ENCODE measurements around the gene NSMF. TPM values are rescaled to one million over a fixed set of nuclear protein-coding genes. Genes with fewer than 3 reads are reported as not detected.
"Not testable (repeated sequence)": the region's sequence is repeated elsewhere in the genome, so short reads cannot be mapped to it uniquely, and the experiment has no call there.

Gene NSMF
- total and polyA plus RNA-seq, 10 donors: 21.8 to 49.3 (median 26.1) TPM

GRCh38 chr9:137467161-137467581 is 8.0 kb upstream of the NSMF start:
- Histone ChIP-seq H3K36me3 (no peaks in the 10 kb centered on the region), H3K4me1 (peaks cover 3 to 19% (median 10%) of the 10 kb centered on the region in 6 donors), H3K27ac (no peak overlapping the region), H3K9me3 (no peaks in the 10 kb centered on the region), H3K4me3 (no peak overlapping the region), H3K27me3 (replicated peaks in 1 of 7) (peaks cover 0 to 4% (median 0%) of the 10 kb centered on the region in 7 donors)
- TF ChIP-seq POLR2AphosphoS5 (IDR thresholded peaks at IDR 0.05): peak in 1 of 3 donors; percentile 10
- TF ChIP-seq CTCF (IDR thresholded peaks at IDR 0.05 in 8 of 11, conservative IDR thresholded peaks at IDR 0.05 in 3 of 11): no peak
- peak; percentile 60 for DNase-seq
- WGBS, 5 donors: 85 to 94% (median 94%) methylated on average over 6 to 16 of the region's 16 CpGs
- intact Hi-C loops (cut with DNase I; ENCODE audit: low total_unique reads): no loop called here

DNA sequence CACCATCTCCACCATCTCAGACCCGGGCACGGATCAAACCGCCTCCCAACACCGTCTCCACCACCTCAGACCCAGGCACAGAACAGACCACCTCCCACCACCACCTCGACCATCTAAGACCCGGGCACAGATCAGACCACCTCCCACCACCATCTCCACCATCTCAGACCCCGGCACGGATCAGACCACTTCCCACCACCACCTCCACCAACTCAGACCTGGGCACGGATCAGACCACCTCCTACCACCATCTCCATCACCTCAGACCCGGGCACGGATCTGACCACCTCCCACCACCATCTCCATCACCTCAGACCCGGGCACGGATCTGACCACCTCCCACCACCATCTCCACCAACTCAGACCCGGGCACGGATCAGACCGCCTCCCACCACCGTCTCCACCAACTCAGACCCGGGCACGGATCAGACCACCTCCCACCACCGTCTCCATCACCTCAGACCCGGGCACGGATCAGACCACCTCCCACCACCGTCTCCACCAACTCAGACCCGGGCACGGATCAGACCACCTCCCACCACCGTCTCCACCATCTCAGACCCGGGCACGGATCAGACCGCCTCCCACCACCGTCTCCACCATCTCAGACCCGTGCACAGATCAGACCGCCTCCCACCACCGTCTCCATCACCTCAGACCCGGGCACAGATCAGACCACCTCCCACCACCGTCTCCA is 7.4 kb upstream of the NSMF start:
- 90 to 94% (median 92%) methylated on average over 35 of the region's 35 CpGs for WGBS, 5 donors
- H3K36me3 ChIP-seq; H3K27me3 ChIP-seq (replicated peaks in 1 of 7); H3K27ac ChIP-seq; intact Hi-C loops (cut with DNase I; ENCODE audit: low total_unique reads); H3K9me3 ChIP-seq; H3K4me3 ChIP-seq: not testable (repeated sequence)
- H3K4me1 ChIP-seq: peaks cover 7 to 26% (median 16%) of the 10 kb centered on the region in 6 donors
- peak; percentile 32 for DNase-seq

GRCh38 chr9:137465720-137466388 is 6.7 kb upstream of the NSMF start:
- H3K4me1 ChIP-seq: peaks cover 9 to 29% (median 22%) of the 10 kb centered on the region in 6 donors
- H3K27me3 ChIP-seq (replicated peaks in 1 of 7): peaks cover 0 to 10% (median 0%) of the 10 kb centered on the region in 7 donors
- H3K27ac ChIP-seq: no peak overlapping the region
- WGBS, 5 donors: 88 to 96% (median 91%) methylated on average over 23 of the region's 23 CpGs
- H3K36me3 ChIP-seq: no peaks in the 10 kb centered on the region
- peak; percentile 71 for DNase-seq
- H3K4me3 ChIP-seq: no peak overlapping the region
- intact Hi-C loops (cut with DNase I; ENCODE audit: low total_unique reads): no loop called here
- no peaks in the 10 kb centered on the region for H3K9me3 ChIP-seq
- TF ChIP-seq POLR2AphosphoS5 (IDR thresholded peaks at IDR 0.05) (no peak), POLR2A (IDR thresholded peaks at IDR 0.05) (no peak), CTCF (IDR thresholded peaks at IDR 0.05 in 8 of 11, conservative IDR thresholded peaks at IDR 0.05 in 3 of 11) (no peak)

GRCh38 chr9:137465000-137465719 is 6.0 kb upstream of the NSMF start:
- no peak overlapping the region for H3K27ac ChIP-seq
- DNase-seq: peak; percentile 74
- H3K4me3 ChIP-seq: no peak overlapping the region
- peaks cover 0 to 10% (median 0%) of the 10 kb centered on the region in 7 donors for H3K27me3 ChIP-seq (replicated peaks in 1 of 7)
- TF ChIP-seq CTCF (IDR thresholded peaks at IDR 0.05 in 8 of 11, conservative IDR thresholded peaks at IDR 0.05 in 3 of 11) (no peak), POLR2AphosphoS5 (IDR thresholded peaks at IDR 0.05) (no peak), POLR2A (IDR thresholded peaks at IDR 0.05) (no peak)
- H3K36me3 ChIP-seq: no peaks in the 10 kb centered on the region
- peaks cover 9 to 29% (median 26%) of the 10 kb centered on the region in 6 donors for H3K4me1 ChIP-seq
- 91 to 97% (median 92%) methylated on average over 17 to 23 of the region's 23 CpGs for WGBS, 5 donors
- intact Hi-C loops (cut with DNase I; ENCODE audit: low total_unique reads): no loop called here
- H3K9me3 ChIP-seq: no peaks in the 10 kb centered on the region
